DMS 273 (cell line): ENCODE data around the gene C19orf38.

Experiments used
- DNase-seq: peaks from one replicate; lab custom pipeline; 2025; ENCODE audit not compliant: unreplicated experiment; lab: John Stamatoyannopoulos, UW

Gene C19orf38

GRCh38 chr19:10848230-10848856 is at the start of gene C19orf38:
Gene C19orf38, plus strand, starts transcription at chr19:10848415. Its CDS starts 94 bp downstream, at chr19:10848509.
- DNase-seq: peak; percentile 58

GRCh38 chr19:10800488-10800887 is 47.7 kb upstream of the C19orf38 start:
- no peak for DNase-seq

GRCh38 chr19:10802479-10802878 is 45.7 kb upstream of the C19orf38 start:
- DNase-seq: no peak

GRCh38 chr19:10803252-10803651 is 45.0 kb upstream of the C19orf38 start:
- no peak for DNase-seq

- no peak for DNase-seq
Observed at GRCh38 chr19:10805065-10805757, 43.0 kb upstream of the C19orf38 start.

GRCh38 chr19:10805758-10806247 is 42.4 kb upstream of the C19orf38 start:
- DNase-seq: no peak

- peak; percentile 46 for DNase-seq
Observed at GRCh38 chr19:10808937-10809649, 39.1 kb upstream of the C19orf38 start.

GRCh38 chr19:10809651-10810285 is 38.4 kb upstream of the C19orf38 start:
- no peak for DNase-seq

GRCh38 chr19:10811391-10812111 is 36.7 kb upstream of the C19orf38 start:
- DNase-seq: no peak

GRCh38 chr19:10812196-10812595 is 36.0 kb upstream of the C19orf38 start:
- no peak for DNase-seq

GRCh38 chr19:10812902-10813404 is 35.3 kb upstream of the C19orf38 start:
- DNase-seq: no peak

- no peak for DNase-seq
Observed at GRCh38 chr19:10815007-10815536, 33.1 kb upstream of the C19orf38 start.

- DNase-seq: no peak
Observed at GRCh38 chr19:10815969-10816644, 32.1 kb upstream of the C19orf38 start.

GRCh38 chr19:10816691-10817090 is 31.5 kb upstream of the C19orf38 start:
- no peak for DNase-seq

GRCh38 chr19:10817291-10818038 is 30.8 kb upstream of the C19orf38 start:
- DNase-seq: no peak

- no peak for DNase-seq
Observed at GRCh38 chr19:10818301-10819123, 29.7 kb upstream of the C19orf38 start.

GRCh38 chr19:10819124-10820060 is 28.8 kb upstream of the C19orf38 start:
- no peak for DNase-seq
